PC-9 (cell line): ENCODE measurements around the gene MAPK12. TPM values are rescaled to one million over a fixed set of nuclear protein-coding genes. Genes with fewer than 3 reads are reported as not detected.
A peak's percentile ranks its signal among the peaks of the same experiment; 100 is the strongest.

Experiments
- BruUV-seq: library from RNA; stranded (reverse); fragments of 400-500 nt; replicated peaks from 2 replicates; lab custom pipeline; 2021; lab: Mats Ljungman, UMichigan
- CTCF ChIA-PET: fragments of 300-600 bp; sonication (Branson Sonifier 250); formaldehyde crosslinking; loops from one replicate; lab custom pipeline; 2022; ENCODE audit warnings: antibody characterized with exemption; lab: Charles Lee
- POLR2A ChIA-PET: fragments of 300-600 bp; sonication (Branson Sonifier 250); formaldehyde crosslinking; loops from one replicate; lab custom pipeline; 2022; ENCODE audit warnings: antibody characterized with exemption; ENCODE audit not compliant: unreplicated experiment; lab: Charles Lee
- DNase-seq, 2 experiments: peaks; one replicate each; pipeline versions ENCODE4 v3.0.0 to v3.0.0-alpha.2; 2015 to 2022; ENCODE audit warnings: mixed read lengths in 1 of 2
- H2AFZ ChIP-seq: fragments of 200-600 bp; sonication (generic); 2 replicates; pipeline ENCODE4 v1.8.1; 2017; ENCODE audit warnings: antibody characterized with exemption
- H3F3A ChIP-seq: fragments of 200-600 bp; sonication (generic); 2 replicates; pipeline ENCODE4 v1.8.1; 2017; ENCODE audit warnings: antibody characterized with exemption, mild to moderate bottlenecking, low read depth; ENCODE audit not compliant: insufficient read depth
- H3K27ac ChIP-seq: fragments of 200-600 bp; sonication (generic); 2 replicates; pipeline ENCODE4 v1.6.1; 2016; ENCODE audit warnings: mixed run types
- H3K27me3 ChIP-seq: fragments of 200-600 bp; sonication (generic); 2 replicates; pipeline ENCODE4 v1.6.1; 2016; ENCODE audit warnings: low read depth, mixed run types; ENCODE audit not compliant: insufficient read depth
- H3K36me3 ChIP-seq: fragments of 200-600 bp; sonication (generic); 2 replicates; pipeline ENCODE4 v1.6.1; 2016; ENCODE audit warnings: low read depth, mixed run types
- H3K4me1 ChIP-seq: fragments of 200-600 bp; sonication (generic); replicated peaks from 2 replicates; pipeline ENCODE4 v1.6.1; 2016; ENCODE audit warnings: mixed run types; ENCODE audit not compliant: insufficient read depth
- H3K4me2 ChIP-seq: fragments of 200-600 bp; sonication (generic); 2 replicates; pipeline ENCODE4 v1.6.1; 2017; ENCODE audit warnings: mixed run types
- H3K4me3 ChIP-seq: fragments of 200-600 bp; sonication (generic); 2 replicates; pipeline ENCODE4 v1.6.1; 2016; ENCODE audit warnings: mixed run types
- H3K79me2 ChIP-seq: fragments of 200-600 bp; sonication (generic); 2 replicates; pipeline ENCODE4 v1.6.1; 2017; ENCODE audit warnings: low read depth, mixed run types
- H3K9me2 ChIP-seq: fragments of 200-600 bp; sonication (generic); 2 replicates; pipeline ENCODE4 v1.8.1; 2017; ENCODE audit warnings: mild to moderate bottlenecking; ENCODE audit not compliant: insufficient read depth
- H3K9me3 ChIP-seq: fragments of 200-600 bp; sonication (generic); 2 replicates; pipeline ENCODE4 v1.8.1; 2016; ENCODE audit warnings: low read depth; ENCODE audit not compliant: insufficient read depth
- H4K20me1 ChIP-seq: fragments of 200-600 bp; sonication (generic); 2 replicates; pipeline ENCODE4 v1.8.1; 2017; ENCODE audit not compliant: insufficient read depth
- CTCF ChIP-seq: fragments of 200-600 bp; sonication (generic); conservative IDR thresholded peaks from 2 replicates; pipeline ENCODE4 v1.6.1; 2017; ENCODE audit warnings: mixed run types, antibody characterized with exemption, mild to moderate bottlenecking, moderate library complexity
- EZH2 ChIP-seq: fragments of 200-600 bp; sonication (generic); IDR thresholded peaks from 2 replicates; pipeline ENCODE4 v1.8.0; 2017; ENCODE audit warnings: antibody characterized with exemption, low read depth
- intact Hi-C: fragments of 100-400 bp; cut with micrococcal nuclease; formaldehyde crosslinking; loops from one replicate; pipeline ENCODE4 v1.10.0; 2022; ENCODE audit not compliant: unreplicated experiment
- total RNA-seq: library from RNA; stranded (reverse); gene quantifications from 2 replicates; pipeline ENCODE4 v1.2.3, GENCODE V29; 2021

MAPK12 gene
- total RNA-seq, 1 experiment from 2014 or later = 48.5 TPM

GRCh38 chr22:50303848-50304527, 42.5 kb upstream of the MAPK12 start:
- H3K27ac ChIP-seq = peak overlapping the region; percentile 92
- intact Hi-C loops = loop anchor here (1.0 kb wide), 3 partner anchors 11 to 38 kb away; no protein-coding TSS in a partner anchor
- ChIA-PET POLR2A (interaction anchor here (0.5 to 1.8 kb wide), 4 partner anchors 9 to 53 kb away, joined by 3 to 12 read pairs (median 5); partner anchors contain the start of genes HDAC10 and MAPK11), CTCF (interaction anchor here (0.7 to 1.7 kb wide), 5 partner anchors 9 to 33 kb away, joined by 3 to 8 read pairs (median 4); no protein-coding TSS in a partner anchor)
- peaks cover 57% of the 10 kb centered on the region for H3K4me1 ChIP-seq
- no peaks in the 10 kb centered on the region for H3K27me3 ChIP-seq
- H3K4me3 ChIP-seq = peak overlapping the region; percentile 88; the same call in 1 of the 2 replicates
- H3K9me3 ChIP-seq = no peaks in the 10 kb centered on the region
- peaks cover 10% of the 10 kb centered on the region; the same call in 1 of the 2 replicates for H3K36me3 ChIP-seq
- no peak overlapping the region for H2AFZ ChIP-seq
- peaks cover 49% of the 10 kb centered on the region for H4K20me1 ChIP-seq
- H3K4me2 ChIP-seq = peak overlapping the region; percentile 98
- BruUV-seq = no TSS peak
- peaks cover 41% of the 10 kb centered on the region for H3F3A ChIP-seq
- TF ChIP-seq EZH2 = no peak
- no peak for TF ChIP-seq CTCF
- no peaks in the 10 kb centered on the region for H3K9me2 ChIP-seq
- DNase-seq = peak; percentile 94 to 95
- peaks cover 72% of the 10 kb centered on the region for H3K79me2 ChIP-seq

- peaks cover 10% of the 10 kb centered on the region; the same call in 1 of the 2 replicates for H3K36me3 ChIP-seq
- no peaks in the 10 kb centered on the region for H3K27me3 ChIP-seq
- peaks cover 77% of the 10 kb centered on the region for H3K79me2 ChIP-seq
- TF ChIP-seq EZH2 (no peak), CTCF (no peak)
- H3K4me2 ChIP-seq = peak overlapping the region; percentile 98
- ChIA-PET POLR2A (interaction anchor here (0.5 to 1.8 kb wide), 3 partner anchors 8 to 53 kb away, joined by 3 to 12 read pairs (median 7); partner anchors contain the start of gene HDAC10), CTCF (interaction anchor here (0.7 to 0.9 kb wide), 3 partner anchors 10 to 32 kb away, joined by 3 to 8 read pairs (median 4); no protein-coding TSS in a partner anchor)
- H3K9me3 ChIP-seq = no peaks in the 10 kb centered on the region
- peak overlapping the region; percentile 92 for H3K27ac ChIP-seq
- no peak for DNase-seq
- H3K9me2 ChIP-seq = no peaks in the 10 kb centered on the region
- peaks cover 62% of the 10 kb centered on the region for H3K4me1 ChIP-seq
- intact Hi-C loops = no loop called here
- H4K20me1 ChIP-seq = peaks cover 54% of the 10 kb centered on the region
- H3F3A ChIP-seq = peaks cover 40% of the 10 kb centered on the region
- no peak overlapping the region for H2AFZ ChIP-seq
- H3K4me3 ChIP-seq = peak overlapping the region; percentile 88; the same call in 1 of the 2 replicates
- BruUV-seq = no TSS peak
Measured at GRCh38 chr22:50303515-50303847, 42.0 kb upstream of the MAPK12 start.

- Histone ChIP-seq H3K4me2 (peak overlapping the region; percentile 98), H3F3A (peaks cover 42% of the 10 kb centered on the region), H2AFZ (no peak overlapping the region), H3K79me2 (peaks cover 86% of the 10 kb centered on the region), H3K27ac (peak overlapping the region; percentile 92), H3K4me3 (no peak overlapping the region), H3K4me1 (peaks cover 58% of the 10 kb centered on the region), H3K36me3 (peaks cover 10% of the 10 kb centered on the region; the same call in 1 of the 2 replicates), H3K27me3 (no peaks in the 10 kb centered on the region), H3K9me3 (no peaks in the 10 kb centered on the region), H4K20me1 (peaks cover 63% of the 10 kb centered on the region), H3K9me2 (no peaks in the 10 kb centered on the region)
- CTCF ChIA-PET = interaction anchor here (1.0 kb wide), 1 partner anchor 40 kb away, joined by 5 read pairs; no protein-coding TSS in a partner anchor
- no peak for DNase-seq
- BruUV-seq = no TSS peak
- TF ChIP-seq CTCF (no peak), EZH2 (no peak)
- intact Hi-C loops = no loop called here
- POLR2A ChIA-PET = no interaction called here
Measured at GRCh38 chr22:50302564-50302963, 41.1 kb upstream of the MAPK12 start.
